GM23338 (cell line): ENCODE data around the gene RAB5IF. TPM values are rescaled to one million over a fixed set of nuclear protein-coding genes. Genes with fewer than 3 reads are reported as not detected.

Source experiments
- ATAC-seq: fragments of 200-7000 bp; cut with Tn5 transposase; 3 replicates; pipeline ENCODE4 v1.9.1; 2020
- DNase-seq: peaks from one replicate; pipeline ENCODE4 v3.0.0-alpha.2; 2015; ENCODE audit warnings: low spot score
- H2AFZ ChIP-seq: fragments of 200-600 bp; sonication (generic); 2 replicates; pipeline ENCODE4 v1.8.0; 2016; ENCODE audit warnings: antibody characterized with exemption, mild to moderate bottlenecking, moderate library complexity
- H3F3A ChIP-seq: fragments of 200-600 bp; sonication (generic); replicated peaks from 2 replicates; pipeline ENCODE4 v1.8.0; 2017; ENCODE audit warnings: antibody characterized with exemption, mixed run types, low read depth
- H3K27ac ChIP-seq: fragments of 200-600 bp; sonication (generic); 2 replicates; pipeline ENCODE4 v1.6.1; 2016; ENCODE audit warnings: low read depth
- H3K27me3 ChIP-seq: fragments of 200-600 bp; sonication (generic); 2 replicates; pipeline ENCODE4 v1.8.0; 2016; ENCODE audit warnings: mild to moderate bottlenecking, mixed run types, moderate library complexity; ENCODE audit not compliant: insufficient read depth
- H3K36me3 ChIP-seq: fragments of 200-600 bp; sonication (generic); 2 replicates; pipeline ENCODE4 v1.8.0; 2016; ENCODE audit warnings: mild to moderate bottlenecking; ENCODE audit not compliant: insufficient read depth
- H3K4me1 ChIP-seq: fragments of 200-600 bp; sonication (generic); 2 replicates; pipeline ENCODE4 v1.8.0; 2016; ENCODE audit warnings: mild to moderate bottlenecking, moderate library complexity; ENCODE audit not compliant: insufficient read depth
- H3K4me2 ChIP-seq: fragments of 200-600 bp; sonication (generic); 2 replicates; pipeline ENCODE4 v1.7.1; 2017; ENCODE audit warnings: mixed run types
- H3K4me3 ChIP-seq: fragments of 200-600 bp; sonication (generic); 2 replicates; pipeline ENCODE4 v1.6.1; 2016; ENCODE audit warnings: mixed run types
- H3K79me2 ChIP-seq: fragments of 200-600 bp; sonication (generic); replicated peaks from 2 replicates; pipeline ENCODE4 v1.8.0; 2017; ENCODE audit warnings: mild to moderate bottlenecking; ENCODE audit not compliant: insufficient read depth
- H3K9me2 ChIP-seq: fragments of 200-600 bp; sonication (generic); 2 replicates; pipeline ENCODE4 v1.8.0; 2017; ENCODE audit not compliant: insufficient read depth
- H4K20me1 ChIP-seq: fragments of 200-600 bp; sonication (generic); replicated peaks from 2 replicates; pipeline ENCODE4 v1.8.0; 2017; ENCODE audit warnings: mild to moderate bottlenecking; ENCODE audit not compliant: insufficient read depth
- H3K27ac Mint-ChIP-seq: 2 replicates; pipeline ENCODE4 v1.8.0; 2020; ENCODE audit warnings: inconsistent platforms, mild to moderate bottlenecking, moderate library complexity, mixed read lengths
- H3K27me3 Mint-ChIP-seq: 3 replicates; pipeline ENCODE4 v1.8.0; 2022; ENCODE audit warnings: low read depth, mild to moderate bottlenecking, moderate library complexity, mixed read lengths, inconsistent platforms; ENCODE audit not compliant: insufficient read depth, poor library complexity
- H3K36me3 Mint-ChIP-seq: 3 replicates; pipeline ENCODE4 v1.8.0; 2021; ENCODE audit warnings: low read depth, mild to moderate bottlenecking, inconsistent platforms, moderate library complexity, mixed read lengths
- H3K4me1 Mint-ChIP-seq: 3 replicates; pipeline ENCODE4 v1.8.0; 2020; ENCODE audit warnings: mild to moderate bottlenecking, inconsistent platforms, mixed read lengths
- H3K4me3 Mint-ChIP-seq: 3 replicates; pipeline ENCODE4 v1.8.0; 2021; ENCODE audit warnings: moderate library complexity, mild to moderate bottlenecking, inconsistent platforms, mixed read lengths
- H3K9me3 Mint-ChIP-seq: 3 replicates; pipeline ENCODE4 v1.8.0; 2020; ENCODE audit warnings: moderate library complexity, mild to moderate bottlenecking, inconsistent platforms, mixed read lengths
- CREB1 ChIP-seq: fragments of 250-450 bp; sonication (Bioruptor Pico); IDR thresholded peaks from 2 replicates; pipeline ENCODE4 v1.5.0; 2020; ENCODE audit warnings: low read depth, mild to moderate bottlenecking, moderate library complexity
- EZH2phosphoT487 ChIP-seq: fragments of 200-600 bp; sonication (generic); IDR thresholded peaks from one replicate; pipeline ENCODE4 v1.8.1; 2018; ENCODE audit warnings: antibody characterized with exemption; ENCODE audit not compliant: unreplicated experiment
- JUNB ChIP-seq: IDR thresholded peaks from one replicate; pipeline ENCODE4 v1.6.1; 2016; ENCODE audit warnings: antibody characterized with exemption; ENCODE audit not compliant: unreplicated experiment
- NANOG ChIP-seq: IDR thresholded peaks from 2 replicates; pipeline ENCODE4 v1.6.1; 2016; ENCODE audit warnings: antibody characterized with exemption, borderline replicate concordance
- POLR2AphosphoS5 ChIP-seq: IDR thresholded peaks from 2 replicates; pipeline ENCODE4 v1.6.1; 2016; ENCODE audit warnings: antibody characterized with exemption, low read depth
- REST ChIP-seq: IDR thresholded peaks from one replicate; pipeline ENCODE4 v1.6.1; 2018; ENCODE audit warnings: antibody characterized with exemption; ENCODE audit not compliant: unreplicated experiment
- STAT1 ChIP-seq: IDR thresholded peaks from one replicate; pipeline ENCODE4 v1.6.1; 2016; ENCODE audit warnings: antibody characterized with exemption; ENCODE audit not compliant: unreplicated experiment
- polyA plus RNA-seq: library from polyadenylated mRNA; unstranded; fragments of >200 nt; fragmentation: Nextera tagmentation; extraction: Ambion mirVana; gene quantifications from 2 replicates; pipeline ENCODE4 v1.2.1, GENCODE V29; 2016
- total RNA-seq: library from RNA; depleted of rRNA; stranded (reverse); fragments of >200 nt; shearing (Covaris generic); gene quantifications from 2 replicates; pipeline ENCODE4 v1.2.3, GENCODE V29; 2014

RAB5IF gene
- total and polyA plus RNA-seq, 2 experiments from 2014 or later, result 123 to 138 TPM

GRCh38 chr20:36585410-36586125 lies 20.0 kb upstream of the RAB5IF start:
- H3K36me3 ChIP-seq, result peaks cover 21% of the 10 kb centered on the region
- H3K79me2 ChIP-seq, result peaks cover 13% of the 10 kb centered on the region
- Mint-ChIP-seq H3K27me3 (peaks cover 9% of the 10 kb centered on the region), H3K36me3 (peaks cover 73% of the 10 kb centered on the region), H3K4me1 (peaks cover 46% of the 10 kb centered on the region), H3K4me3 (peak overlapping the region; percentile 52; the same call in 2 of the 3 replicates), H3K9me3 (peaks cover 19% of the 10 kb centered on the region), H3K27ac (peak overlapping the region; percentile 94)
- peak overlapping the region; percentile 92 for H3K27ac ChIP-seq
- peak; percentile 97 for DNase-seq
- TF ChIP-seq NANOG, result peak; percentile 74; the same call in 1 of the 2 replicates
- no peak for TF ChIP-seq JUNB
- no peak for TF ChIP-seq EZH2phosphoT487
- TF ChIP-seq STAT1, result no peak
- peak; percentile 37; the same call in 1 of the 2 replicates for TF ChIP-seq POLR2AphosphoS5
- 0 out of 2 replicates have a peak, but pooled peaks cover 6% of the 10 kb centered on the region for H3K9me2 ChIP-seq
- peak; percentile 89 for ATAC-seq
- H2AFZ ChIP-seq, result no peak overlapping the region
- H3F3A ChIP-seq, result peaks cover 28% of the 10 kb centered on the region
- H3K27me3 ChIP-seq, result no peaks in the 10 kb centered on the region
- H3K4me1 ChIP-seq, result peaks cover 39% of the 10 kb centered on the region
- peak overlapping the region; percentile 55 for H3K4me2 ChIP-seq
- peak overlapping the region; percentile 14 for H3K4me3 ChIP-seq
- H4K20me1 ChIP-seq, result 0 out of 2 replicates have a peak, but pooled peaks cover 2% of the 10 kb centered on the region

- TF ChIP-seq REST, result no peak
- no peak for TF ChIP-seq CREB1
- TF ChIP-seq JUNB, result no peak
- TF ChIP-seq EZH2phosphoT487, result no peak
- DNase-seq (no peak), ATAC-seq (no peak)
- Histone ChIP-seq H4K20me1 (0 out of 2 replicates have a peak, but pooled peaks cover 2% of the 10 kb centered on the region), H2AFZ (no peak overlapping the region), H3K4me1 (peaks cover 50% of the 10 kb centered on the region), H3K79me2 (peaks cover 13% of the 10 kb centered on the region), H3K9me2 (0 out of 2 replicates have a peak, but pooled peaks cover 6% of the 10 kb centered on the region), H3K4me3 (no peak overlapping the region), H3F3A (peaks cover 32% of the 10 kb centered on the region), H3K4me2 (0 out of 2 replicates have a peak overlapping the region, but pooled peaks have one; percentile 10), H3K27ac (no peak overlapping the region), H3K27me3 (no peaks in the 10 kb centered on the region), H3K36me3 (peaks cover 11% of the 10 kb centered on the region; the same call in 1 of the 2 replicates)
- peaks cover 80% of the 10 kb centered on the region for H3K36me3 Mint-ChIP-seq
- H3K4me3 Mint-ChIP-seq, result peak overlapping the region; percentile 7; the same call in 1 of the 3 replicates
- peaks cover 13% of the 10 kb centered on the region for H3K27me3 Mint-ChIP-seq
- H3K9me3 Mint-ChIP-seq, result peaks cover 24% of the 10 kb centered on the region
- peaks cover 53% of the 10 kb centered on the region for H3K4me1 Mint-ChIP-seq
- peak overlapping the region; percentile 50; the same call in 1 of the 2 replicates for H3K27ac Mint-ChIP-seq
Observed at GRCh38 chr20:36587388-36588070, 18.1 kb upstream of the RAB5IF start.
